HUES6 (cell line): ENCODE measurements around the gene VSIG4.

Experiments used
- H3K27ac ChIP-seq: 2 replicates; pipeline ENCODE4 v1.7.0; 2013; ENCODE audit warnings: low read depth, mild to moderate bottlenecking, low read length, inconsistent platforms
- H3K27me3 ChIP-seq: 2 replicates; pipeline ENCODE4 v1.6.1; 2013; ENCODE audit warnings: low read length; ENCODE audit not compliant: control insufficient read depth, insufficient read depth
- H3K36me3 ChIP-seq: 2 replicates; pipeline ENCODE4 v1.6.1; 2013; ENCODE audit warnings: low read length; ENCODE audit not compliant: control insufficient read depth, insufficient read depth
- H3K4me1 ChIP-seq: 2 replicates; pipeline ENCODE4 v1.6.1; 2013; ENCODE audit warnings: low read length; ENCODE audit not compliant: control insufficient read depth, insufficient read depth
- H3K4me3 ChIP-seq: 2 replicates; pipeline ENCODE4 v1.5.1; 2013; ENCODE audit warnings: low read depth, low read length
- H3K9ac ChIP-seq: one replicate; pipeline ENCODE4 v1.6.1; 2013; ENCODE audit warnings: mild to moderate bottlenecking, low read length
- H3K9me3 ChIP-seq: 2 replicates; pipeline ENCODE4 v1.6.1; 2013; ENCODE audit warnings: low read depth, low read length; ENCODE audit not compliant: control insufficient read depth, insufficient read depth

The VSIG4 gene

DNA sequence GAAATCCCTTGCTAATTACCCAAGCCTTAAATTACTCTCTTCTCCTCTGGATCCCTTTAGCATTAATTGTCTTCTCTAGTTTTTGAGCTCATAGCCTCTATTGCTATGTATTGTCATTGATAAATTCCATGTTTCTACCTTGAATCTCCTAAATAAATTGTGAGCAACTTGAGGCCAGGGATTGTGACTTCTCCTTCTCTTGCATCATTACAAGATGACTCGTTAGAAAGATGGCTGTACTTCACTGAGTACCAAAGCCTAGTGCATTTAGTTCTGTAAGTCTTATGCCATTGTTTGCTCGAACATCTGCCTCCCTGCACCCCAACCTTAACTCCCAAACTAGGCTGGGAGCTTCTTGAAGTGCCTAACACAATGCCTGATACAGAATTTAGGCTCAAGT, 15.3 kb downstream of the VSIG4 start:
- Histone ChIP-seq H3K4me3 (no peak overlapping the region), H3K27ac (no peak overlapping the region), H3K27me3 (no peaks in the 10 kb centered on the region), H3K9ac (no peak overlapping the region), H3K36me3 (no peaks in the 10 kb centered on the region), H3K4me1 (no peaks in the 10 kb centered on the region), H3K9me3 (peaks cover 4% of the 10 kb centered on the region; the same call in 1 of the 2 replicates)

- Histone ChIP-seq H3K4me3 (no peak overlapping the region), H3K36me3 (no peaks in the 10 kb centered on the region), H3K9me3 (peaks cover 4% of the 10 kb centered on the region; the same call in 1 of the 2 replicates), H3K27ac (no peak overlapping the region), H3K4me1 (no peaks in the 10 kb centered on the region), H3K9ac (no peak overlapping the region), H3K27me3 (no peaks in the 10 kb centered on the region)
Observed at GRCh38 chrX:66024092-66024467, 15.8 kb downstream of the VSIG4 start.

DNA sequence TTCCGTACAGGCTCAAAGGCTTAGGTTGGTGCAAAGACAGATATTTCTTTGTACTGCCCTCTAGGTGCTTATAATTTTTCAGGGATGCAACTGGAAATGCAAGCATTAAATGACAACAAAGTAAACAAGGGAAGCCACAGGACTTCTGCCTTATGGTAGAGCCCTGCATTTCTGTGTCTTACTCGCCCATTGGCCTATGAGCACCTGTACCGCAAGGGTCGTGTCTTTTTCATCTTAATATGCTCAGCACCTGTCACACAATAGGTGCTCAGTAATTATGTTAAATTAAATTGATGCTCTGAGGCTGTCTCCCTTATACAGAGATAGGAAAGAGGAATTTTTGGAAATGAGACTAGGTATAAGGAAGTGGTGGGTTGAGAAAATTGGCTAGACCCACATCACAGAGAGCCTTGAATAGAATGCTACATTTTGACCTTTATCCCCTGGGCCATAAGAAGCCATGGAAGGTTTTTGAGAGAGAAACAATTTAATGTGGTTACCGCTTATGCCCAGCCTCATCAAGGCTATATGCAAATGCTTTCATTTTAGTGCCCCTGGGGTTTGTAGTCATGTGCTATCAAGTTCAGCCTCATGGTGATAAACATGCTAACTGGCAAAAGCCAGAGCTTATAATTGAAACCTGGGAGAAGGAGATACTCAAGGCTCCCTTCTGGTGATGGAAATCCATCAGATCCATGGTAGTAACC, 16.3 kb downstream of the VSIG4 start:
- Histone ChIP-seq H3K9me3 (peaks cover 4% of the 10 kb centered on the region; the same call in 1 of the 2 replicates), H3K27ac (no peak overlapping the region), H3K4me3 (no peak overlapping the region), H3K9ac (no peak overlapping the region), H3K27me3 (no peaks in the 10 kb centered on the region), H3K4me1 (no peaks in the 10 kb centered on the region), H3K36me3 (no peaks in the 10 kb centered on the region)

GRCh38 chrX:66022632-66023384, 17.1 kb downstream of the VSIG4 start:
- Histone ChIP-seq H3K4me3 (no peak overlapping the region), H3K9ac (no peak overlapping the region), H3K36me3 (no peaks in the 10 kb centered on the region), H3K27ac (no peak overlapping the region), H3K27me3 (no peaks in the 10 kb centered on the region), H3K4me1 (0 out of 2 replicates have a peak, but pooled peaks cover 3% of the 10 kb centered on the region), H3K9me3 (peaks cover 4% of the 10 kb centered on the region; the same call in 1 of the 2 replicates)

DNA sequence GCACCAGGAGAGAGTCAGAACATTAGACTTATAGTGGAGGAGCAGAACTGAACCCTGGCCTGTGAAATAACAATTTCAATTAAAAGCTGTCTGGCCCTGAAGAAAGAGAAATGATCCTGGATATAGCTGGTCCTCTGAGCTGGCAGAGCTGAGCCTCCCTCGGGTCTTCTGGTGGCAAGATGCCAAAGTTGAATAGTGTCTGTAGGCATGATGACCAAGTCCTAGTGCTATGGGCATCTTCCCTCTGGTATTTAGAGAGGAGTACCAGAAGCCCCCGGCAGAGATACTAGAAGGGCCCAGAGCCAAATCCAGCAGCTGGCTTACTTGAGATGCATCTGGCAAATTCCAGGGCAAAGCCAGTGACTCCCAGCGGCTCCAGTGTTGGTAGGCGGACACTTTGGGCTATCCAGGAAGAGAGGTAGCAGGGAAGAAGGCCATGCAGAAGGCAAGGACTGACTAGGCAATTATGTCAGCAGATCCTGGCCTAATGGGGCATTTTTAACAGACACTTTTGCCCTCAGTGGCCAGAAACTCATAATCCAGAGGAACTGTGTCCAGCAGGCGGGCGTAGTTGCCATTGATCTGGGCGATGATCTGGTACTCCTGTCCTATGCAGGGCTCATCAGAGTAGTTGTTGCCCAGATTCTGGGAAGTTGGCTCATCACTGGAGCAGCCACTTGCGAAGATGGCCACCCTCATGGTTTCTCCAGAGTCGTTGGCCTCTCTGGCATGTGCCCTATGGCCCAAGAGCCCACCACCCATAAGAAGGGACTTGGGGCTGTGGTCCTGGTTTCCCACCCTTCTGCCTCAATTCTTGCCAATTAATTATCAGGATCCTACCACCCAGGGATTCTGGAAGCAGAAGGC, 17.9 kb downstream of the VSIG4 start:
- Histone ChIP-seq H3K9ac (no peak overlapping the region), H3K27me3 (no peaks in the 10 kb centered on the region), H3K4me3 (no peak overlapping the region), H3K27ac (no peak overlapping the region), H3K4me1 (peaks cover 10% of the 10 kb centered on the region; the same call in 1 of the 2 replicates), H3K9me3 (peaks cover 6% of the 10 kb centered on the region; the same call in 1 of the 2 replicates), H3K36me3 (no peaks in the 10 kb centered on the region)

GRCh38 chrX:66021401-66021764, 18.5 kb downstream of the VSIG4 start:
- H3K4me3 ChIP-seq, result no peak overlapping the region
- peaks cover 7% of the 10 kb centered on the region; the same call in 1 of the 2 replicates for H3K9me3 ChIP-seq
- no peak overlapping the region for H3K27ac ChIP-seq
- no peak overlapping the region for H3K9ac ChIP-seq
- peaks cover 10% of the 10 kb centered on the region; the same call in 1 of the 2 replicates for H3K4me1 ChIP-seq
- H3K27me3 ChIP-seq, result no peaks in the 10 kb centered on the region
- H3K36me3 ChIP-seq, result no peaks in the 10 kb centered on the region

- Histone ChIP-seq H3K27ac (no peak overlapping the region), H3K4me3 (no peak overlapping the region), H3K4me1 (peaks cover 10% of the 10 kb centered on the region; the same call in 1 of the 2 replicates), H3K27me3 (no peaks in the 10 kb centered on the region), H3K36me3 (no peaks in the 10 kb centered on the region), H3K9me3 (peaks cover 7% of the 10 kb centered on the region; the same call in 1 of the 2 replicates), H3K9ac (no peak overlapping the region)
Observed at GRCh38 chrX:66020631-66021334, 19.1 kb downstream of the VSIG4 start.

GRCh38 chrX:66019974-66020373, 19.9 kb downstream of the VSIG4 start:
- Histone ChIP-seq H3K36me3 (no peaks in the 10 kb centered on the region), H3K9me3 (peaks cover 11% of the 10 kb centered on the region; the same call in 1 of the 2 replicates), H3K9ac (no peak overlapping the region), H3K27ac (no peak overlapping the region), H3K4me3 (no peak overlapping the region), H3K4me1 (peaks cover 10% of the 10 kb centered on the region; the same call in 1 of the 2 replicates), H3K27me3 (no peaks in the 10 kb centered on the region)

DNA sequence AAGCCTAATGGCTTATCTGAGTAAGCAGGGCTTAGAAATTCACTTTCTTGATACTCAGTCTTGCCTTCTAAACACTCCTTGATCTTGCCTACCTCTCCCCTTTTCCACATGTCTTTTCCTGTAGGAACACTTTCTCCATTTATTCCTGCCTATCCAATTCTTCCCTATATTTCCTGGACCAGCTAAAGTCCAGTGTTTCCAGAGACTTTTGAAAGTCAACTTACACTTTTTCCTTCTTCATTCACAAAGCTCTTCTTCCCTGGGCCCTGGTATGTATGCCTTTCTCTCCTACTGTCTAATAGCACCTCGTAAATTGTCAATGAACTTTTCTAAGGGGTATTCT, 20.6 kb downstream of the VSIG4 start:
- Histone ChIP-seq H3K9me3 (peaks cover 12% of the 10 kb centered on the region; the same call in 1 of the 2 replicates), H3K4me3 (no peak overlapping the region), H3K27ac (no peak overlapping the region), H3K27me3 (no peaks in the 10 kb centered on the region), H3K9ac (no peak overlapping the region), H3K36me3 (no peaks in the 10 kb centered on the region), H3K4me1 (peaks cover 10% of the 10 kb centered on the region; the same call in 1 of the 2 replicates)

- H3K9me3 ChIP-seq, result peaks cover 15% of the 10 kb centered on the region; the same call in 1 of the 2 replicates
- no peaks in the 10 kb centered on the region for H3K36me3 ChIP-seq
- no peak overlapping the region for H3K9ac ChIP-seq
- peaks cover 10% of the 10 kb centered on the region; the same call in 1 of the 2 replicates for H3K4me1 ChIP-seq
- H3K27ac ChIP-seq, result no peak overlapping the region
- H3K27me3 ChIP-seq, result no peaks in the 10 kb centered on the region
- H3K4me3 ChIP-seq, result no peak overlapping the region
Observed at GRCh38 chrX:66018585-66019309, 21.1 kb downstream of the VSIG4 start.
